HG03575 (cell line): ENCODE results near the gene ARHGEF7.

Source experiments
- ATAC-seq: cut with Tn5 transposase; IDR thresholded peaks from one replicate; pipeline ENCODE4 v1.9.1; 2021; ENCODE audit not compliant: unreplicated experiment, insufficient number of reproducible peaks, low FRiP score; ENCODE audit errors: extremely low read depth

Gene ARHGEF7

GRCh38 chr13:111161601-111162600 is 46.8 kb downstream of the ARHGEF7 start:
- no peak for ATAC-seq

- ATAC-seq, result no peak
Measured at GRCh38 chr13:111165241-111166010, 50.3 kb downstream of the ARHGEF7 start.

- no peak for ATAC-seq
Measured at GRCh38 chr13:111166882-111167675, 52.0 kb downstream of the ARHGEF7 start.

GRCh38 chr13:111168107-111168506 is 53.0 kb downstream of the ARHGEF7 start:
- no peak for ATAC-seq

- no peak for ATAC-seq
Measured at GRCh38 chr13:111171112-111171511, 56.0 kb downstream of the ARHGEF7 start.

GRCh38 chr13:111171629-111172028 is 56.5 kb downstream of the ARHGEF7 start:
- no peak for ATAC-seq

- no peak for ATAC-seq
Measured at GRCh38 chr13:111174377-111175114, 59.4 kb downstream of the ARHGEF7 start.

GRCh38 chr13:111175372-111175771 is 60.3 kb downstream of the ARHGEF7 start:
- ATAC-seq, result no peak

GRCh38 chr13:111175935-111176334 is 60.8 kb downstream of the ARHGEF7 start:
- no peak for ATAC-seq

- no peak for ATAC-seq
Measured at GRCh38 chr13:111176421-111176820, 61.3 kb downstream of the ARHGEF7 start.

GRCh38 chr13:111177081-111177711 is 62.1 kb downstream of the ARHGEF7 start:
- ATAC-seq, result no peak

GRCh38 chr13:111177921-111178320 is 62.8 kb downstream of the ARHGEF7 start:
- ATAC-seq, result no peak

- ATAC-seq, result no peak
Measured at GRCh38 chr13:111178402-111178801, 63.3 kb downstream of the ARHGEF7 start.

- ATAC-seq, result no peak
Measured at GRCh38 chr13:111179908-111180760, 65.0 kb downstream of the ARHGEF7 start.

GRCh38 chr13:111181977-111182376 is 66.9 kb downstream of the ARHGEF7 start:
- no peak for ATAC-seq

GRCh38 chr13:111183087-111183645 is 68.1 kb downstream of the ARHGEF7 start:
- ATAC-seq, result no peak

GRCh38 chr13:111183959-111184358 is 68.8 kb downstream of the ARHGEF7 start:
- ATAC-seq, result no peak
